ENCODE results near the gene ASIC4.

The ASIC4 gene

GRCh38 chr2:219475697-219476651 lies 38.3 kb upstream of the ASIC4 start:
- peak; percentile 95 for TF ChIP-seq CTCF (IDR thresholded peaks at IDR 0.05; ENCODE audit: low read depth, low read length)
- no peak for DNase-seq (ENCODE audit: extremely low read depth, low read depth)

- DNase-seq (ENCODE audit: extremely low read depth, low read depth): no peak
- no peak for TF ChIP-seq CTCF (IDR thresholded peaks at IDR 0.05; ENCODE audit: low read depth, low read length)
Observed at GRCh38 chr2:219476652-219477151, 37.6 kb upstream of the ASIC4 start.

GRCh38 chr2:219477179-219477578 lies 37.1 kb upstream of the ASIC4 start:
- DNase-seq (ENCODE audit: extremely low read depth, low read depth): no peak
- TF ChIP-seq CTCF (IDR thresholded peaks at IDR 0.05; ENCODE audit: low read depth, low read length): no peak

GRCh38 chr2:219477815-219478214 lies 36.5 kb upstream of the ASIC4 start:
- DNase-seq (ENCODE audit: extremely low read depth, low read depth): no peak

GRCh38 chr2:219478916-219479315 lies 35.4 kb upstream of the ASIC4 start:
- no peak for TF ChIP-seq CTCF (IDR thresholded peaks at IDR 0.05; ENCODE audit: low read depth, low read length)
- no peak for DNase-seq (ENCODE audit: extremely low read depth, low read depth)

More at GRCh38 chr2:219477815-219478214, 36.5 kb upstream of the ASIC4 start:
- TF ChIP-seq CTCF (IDR thresholded peaks at IDR 0.05; ENCODE audit: low read depth, low read length): no peak

GRCh38 chr2:219480004-219480403 lies 34.3 kb upstream of the ASIC4 start:
- no peak for DNase-seq (ENCODE audit: extremely low read depth, low read depth)
- TF ChIP-seq CTCF (IDR thresholded peaks at IDR 0.05; ENCODE audit: low read depth, low read length): no peak

- TF ChIP-seq CTCF (IDR thresholded peaks at IDR 0.05; ENCODE audit: low read depth, low read length): no peak
- no peak for DNase-seq (ENCODE audit: extremely low read depth, low read depth)
Observed at GRCh38 chr2:219482674-219483405, 31.4 kb upstream of the ASIC4 start.

Measured in AG09319 (cell line).